NCI-H2029 (cell line): ENCODE results near the gene ZBTB4.

Source experiments
- DNase-seq: peaks from one replicate; lab custom pipeline; 2025; lab: John Stamatoyannopoulos, UW

The ZBTB4 gene

GRCh38 chr17:7479213-7480088 is at the start of gene ZBTB4:
ZBTB4 (minus strand) TSS chr17:7479631; CDS start chr17:7466801, 12,830 bp downstream.
- no peak for DNase-seq

GRCh38 chr17:7528842-7529241 is 49.4 kb upstream of the ZBTB4 start:
- DNase-seq = no peak

GRCh38 chr17:7523033-7523432 is 43.6 kb upstream of the ZBTB4 start:
- DNase-seq = no peak

DNA sequence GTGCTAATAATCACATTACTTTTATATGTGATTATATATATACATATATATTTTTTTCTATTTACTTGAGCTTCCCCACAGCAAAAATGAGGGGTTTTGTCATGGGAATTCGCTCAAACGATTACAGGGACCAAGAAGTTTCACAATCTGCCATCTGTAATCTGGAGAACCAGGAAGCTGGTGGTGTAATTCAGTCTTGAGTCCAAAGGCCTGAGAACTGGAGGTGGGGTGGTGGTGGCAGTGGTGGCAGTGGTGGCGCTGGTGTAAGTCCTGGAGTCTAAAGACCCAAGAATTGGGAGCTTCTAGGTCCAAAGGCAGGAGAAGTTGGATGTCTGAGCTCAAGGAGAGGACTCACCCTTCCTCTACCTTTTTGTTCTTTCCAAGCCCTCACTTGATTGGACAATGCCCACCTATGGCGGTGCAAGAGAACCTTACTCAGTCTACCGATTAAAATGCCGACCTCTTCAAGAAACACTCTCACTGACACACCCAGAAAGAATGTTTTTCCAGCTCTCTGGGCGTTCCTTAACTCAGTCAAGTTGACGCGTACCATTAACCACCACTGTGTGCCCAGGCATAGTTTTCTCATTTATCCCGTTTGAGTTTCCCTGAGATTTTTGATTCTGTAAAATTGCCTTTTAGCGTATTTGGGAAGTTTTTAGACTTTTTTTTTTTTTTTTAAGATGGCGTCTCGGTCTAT is 36.6 kb upstream of the ZBTB4 start:
- DNase-seq = no peak

GRCh38 chr17:7513850-7514419 is 34.5 kb upstream of the ZBTB4 start:
- DNase-seq = no peak

DNA sequence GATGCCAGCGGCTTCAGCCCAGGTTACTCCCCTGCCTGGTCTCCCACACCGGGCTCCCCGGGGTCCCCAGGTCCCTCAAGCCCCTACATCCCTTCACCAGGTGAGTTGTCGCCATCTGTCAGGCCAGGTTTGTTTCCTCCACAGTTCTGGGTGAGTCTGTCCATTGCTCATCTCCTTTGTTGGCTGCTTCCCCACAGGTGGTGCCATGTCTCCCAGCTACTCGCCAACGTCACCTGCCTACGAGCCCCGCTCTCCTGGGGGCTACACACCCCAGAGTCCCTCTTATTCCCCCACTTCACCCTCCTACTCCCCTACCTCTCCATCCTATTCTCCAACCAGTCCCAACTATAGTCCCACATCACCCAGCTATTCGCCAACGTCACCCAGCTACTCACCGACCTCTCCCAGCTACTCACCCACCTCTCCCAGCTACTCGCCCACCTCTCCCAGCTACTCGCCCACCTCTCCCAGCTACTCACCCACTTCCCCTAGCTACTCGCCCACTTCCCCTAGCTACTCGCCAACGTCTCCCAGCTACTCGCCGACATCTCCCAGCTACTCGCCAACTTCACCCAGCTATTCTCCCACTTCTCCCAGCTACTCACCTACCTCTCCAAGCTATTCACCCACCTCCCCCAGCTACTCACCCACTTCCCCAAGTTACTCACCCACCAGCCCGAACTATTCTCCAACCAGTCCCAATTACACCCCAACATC is 33.6 kb upstream of the ZBTB4 start:
- DNase-seq = no peak

DNA sequence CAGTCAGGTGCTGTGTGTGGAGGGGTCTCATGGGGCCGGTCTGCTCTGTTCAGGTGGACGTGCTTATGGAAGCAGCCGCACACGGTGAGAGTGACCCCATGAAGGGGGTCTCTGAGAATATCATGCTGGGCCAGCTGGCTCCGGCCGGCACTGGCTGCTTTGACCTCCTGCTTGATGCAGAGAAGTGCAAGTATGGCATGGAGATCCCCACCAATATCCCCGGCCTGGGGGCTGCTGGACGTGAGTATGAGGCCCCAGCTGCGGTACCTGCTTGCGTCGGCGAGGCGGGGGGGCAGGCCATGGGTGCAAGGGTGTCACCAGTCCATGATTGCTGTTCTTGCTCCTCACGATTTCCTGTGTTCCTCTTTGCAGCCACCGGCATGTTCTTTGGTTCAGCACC is 32.7 kb upstream of the ZBTB4 start:
- DNase-seq = no peak

DNA sequence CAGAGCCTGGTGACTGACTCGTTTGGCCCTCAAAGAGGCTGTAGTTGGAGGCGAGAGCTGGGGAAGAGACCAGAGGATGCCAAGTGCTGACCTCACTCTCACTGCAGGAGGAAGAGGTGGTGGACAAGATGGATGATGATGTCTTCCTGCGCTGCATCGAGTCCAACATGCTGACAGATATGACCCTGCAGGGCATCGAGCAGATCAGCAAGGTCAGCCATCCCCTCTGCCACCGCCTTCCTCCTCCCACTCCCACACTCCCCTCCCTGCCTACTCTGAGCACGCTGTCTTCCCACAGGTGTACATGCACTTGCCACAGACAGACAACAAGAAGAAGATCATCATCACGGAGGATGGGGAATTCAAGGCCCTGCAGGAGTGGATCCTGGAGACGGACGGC is 31.7 kb upstream of the ZBTB4 start:
- no peak for DNase-seq

- no peak for DNase-seq
These were observed 30.5 kb upstream of the ZBTB4 start for GRCh38 chr17:7509937-7510336.

DNA sequence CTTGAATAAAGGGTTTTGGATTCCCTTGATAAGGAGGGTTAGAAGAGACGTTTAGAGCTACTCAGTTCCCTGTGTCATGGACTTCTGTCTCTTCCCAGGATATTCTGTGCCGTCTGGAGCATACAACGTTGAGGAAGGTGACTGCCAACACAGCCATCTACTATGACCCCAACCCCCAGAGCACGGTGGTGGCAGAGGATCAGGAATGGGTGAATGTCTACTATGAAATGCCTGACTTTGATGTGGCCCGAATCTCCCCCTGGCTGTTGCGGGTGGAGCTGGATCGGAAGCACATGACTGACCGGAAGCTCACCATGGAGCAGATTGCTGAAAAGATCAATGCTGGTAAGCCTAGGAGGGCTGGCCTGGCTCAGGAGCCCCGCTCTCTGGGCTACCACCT is 29.4 kb upstream of the ZBTB4 start:
- no peak for DNase-seq

DNA sequence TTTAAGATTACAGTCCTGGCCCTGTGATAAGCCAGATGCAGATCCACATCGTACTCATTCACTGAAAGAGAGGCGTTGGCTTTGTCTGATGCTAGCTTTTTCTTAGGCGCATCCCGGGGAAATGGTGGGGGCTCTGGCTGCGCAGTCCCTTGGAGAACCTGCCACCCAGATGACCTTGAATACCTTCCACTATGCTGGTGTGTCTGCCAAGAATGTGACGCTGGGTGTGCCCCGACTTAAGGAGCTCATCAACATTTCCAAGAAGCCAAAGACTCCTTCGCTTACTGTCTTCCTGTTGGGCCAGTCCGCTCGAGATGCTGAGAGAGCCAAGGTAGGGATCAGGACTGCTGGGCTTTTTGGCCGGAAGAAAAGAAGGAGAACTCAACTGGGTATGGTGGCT is 28.7 kb upstream of the ZBTB4 start:
- DNase-seq = no peak

- no peak for DNase-seq
These were observed 24.1 kb upstream of the ZBTB4 start for GRCh38 chr17:7503521-7503920.

DNA sequence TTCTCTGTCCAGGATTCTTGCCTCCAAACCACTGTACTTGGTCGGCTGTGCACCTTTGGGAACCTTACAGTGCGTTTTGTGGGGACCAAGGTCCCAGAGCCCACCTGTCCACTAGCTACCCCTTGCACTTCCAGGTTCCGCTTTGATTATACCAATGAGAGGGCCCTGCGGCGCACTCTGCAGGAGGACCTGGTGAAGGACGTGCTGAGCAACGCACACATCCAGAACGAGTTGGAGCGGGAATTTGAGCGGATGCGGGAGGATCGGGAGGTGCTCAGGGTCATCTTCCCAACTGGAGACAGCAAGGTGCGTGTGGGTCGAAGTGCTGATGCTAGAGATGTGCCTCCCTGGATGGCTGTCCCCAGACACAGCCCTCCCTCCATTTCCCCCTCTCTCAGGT is 23.6 kb upstream of the ZBTB4 start:
- DNase-seq = no peak

DNA sequence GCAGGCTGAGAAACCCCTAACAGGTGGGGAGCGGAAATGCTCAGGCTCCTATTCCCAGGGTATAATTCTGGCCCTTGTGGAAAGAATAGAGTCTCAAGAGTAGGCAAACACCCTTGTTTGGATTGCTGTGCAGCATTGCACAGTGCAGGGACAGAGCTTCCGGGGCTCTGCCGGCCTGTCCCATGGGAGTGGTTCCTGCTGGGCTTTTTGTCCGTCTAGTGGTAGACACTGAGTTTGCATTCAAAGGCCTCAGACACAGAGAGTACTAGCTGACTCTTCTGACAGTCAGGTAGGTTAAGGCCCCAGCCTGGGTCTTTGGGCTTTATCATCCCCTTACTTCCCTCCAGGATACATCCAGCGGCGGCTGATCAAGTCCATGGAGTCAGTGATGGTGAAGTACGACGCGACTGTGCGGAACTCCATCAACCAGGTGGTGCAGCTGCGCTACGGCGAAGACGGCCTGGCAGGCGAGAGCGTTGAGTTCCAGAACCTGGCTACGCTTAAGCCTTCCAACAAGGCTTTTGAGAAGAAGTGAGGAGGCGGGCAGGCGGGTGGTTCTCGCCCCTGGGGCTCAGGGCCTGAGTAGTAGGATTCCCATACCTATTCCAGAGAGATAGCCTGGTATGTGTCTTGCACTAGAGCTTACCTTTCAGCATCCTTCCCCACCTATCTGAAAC is 22.9 kb upstream of the ZBTB4 start:
- DNase-seq = no peak

DNA sequence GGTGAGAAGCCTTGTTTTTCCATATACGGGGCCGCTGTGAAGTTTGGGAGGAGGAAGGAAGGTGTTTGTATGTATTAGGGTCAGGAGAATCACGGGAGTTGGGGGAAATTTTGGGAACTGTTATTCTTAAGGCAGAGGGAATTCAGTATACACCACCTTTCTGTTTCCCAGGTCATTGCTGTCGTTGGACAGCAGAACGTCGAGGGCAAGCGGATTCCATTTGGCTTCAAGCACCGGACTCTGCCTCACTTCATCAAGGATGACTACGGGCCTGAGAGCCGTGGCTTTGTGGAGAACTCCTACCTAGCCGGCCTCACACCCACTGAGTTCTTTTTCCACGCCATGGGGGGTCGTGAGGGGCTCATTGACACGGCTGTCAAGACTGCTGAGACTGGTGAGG is 22.3 kb upstream of the ZBTB4 start:
- DNase-seq = no peak

DNA sequence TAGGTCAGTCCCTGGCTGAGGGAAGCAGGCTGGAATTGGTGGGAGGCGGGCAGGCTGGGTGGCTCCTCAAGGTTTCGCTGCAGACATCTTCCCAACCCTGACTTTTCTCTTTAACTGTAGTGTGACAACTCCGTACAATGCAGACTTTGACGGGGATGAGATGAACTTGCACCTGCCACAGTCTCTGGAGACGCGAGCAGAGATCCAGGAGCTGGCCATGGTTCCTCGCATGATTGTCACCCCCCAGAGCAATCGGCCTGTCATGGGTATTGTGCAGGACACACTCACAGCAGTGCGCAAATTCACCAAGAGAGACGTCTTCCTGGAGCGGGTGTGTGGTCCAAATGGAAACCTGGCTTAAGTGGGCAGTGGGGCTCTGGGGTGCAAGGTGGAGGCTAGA is 19.7 kb upstream of the ZBTB4 start:
- DNase-seq = no peak

GRCh38 chr17:7497636-7498035 is 18.2 kb upstream of the ZBTB4 start:
- DNase-seq = no peak

DNA sequence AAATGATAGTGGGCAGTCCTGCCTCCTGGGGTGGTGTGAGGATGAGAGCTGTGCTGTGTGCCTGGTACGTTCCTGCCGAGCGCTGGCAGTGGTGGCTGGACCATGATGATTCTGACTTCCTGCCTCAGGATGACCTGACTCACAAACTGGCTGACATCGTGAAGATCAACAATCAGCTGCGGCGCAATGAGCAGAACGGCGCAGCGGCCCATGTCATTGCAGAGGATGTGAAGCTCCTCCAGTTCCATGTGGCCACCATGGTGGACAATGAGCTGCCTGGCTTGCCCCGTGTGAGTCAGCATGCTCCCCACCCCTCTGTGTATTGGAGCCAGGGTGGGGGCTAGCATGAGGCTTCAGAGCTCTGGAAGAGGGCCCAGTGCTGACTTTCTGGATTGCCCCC is 17.8 kb upstream of the ZBTB4 start:
- no peak for DNase-seq

DNA sequence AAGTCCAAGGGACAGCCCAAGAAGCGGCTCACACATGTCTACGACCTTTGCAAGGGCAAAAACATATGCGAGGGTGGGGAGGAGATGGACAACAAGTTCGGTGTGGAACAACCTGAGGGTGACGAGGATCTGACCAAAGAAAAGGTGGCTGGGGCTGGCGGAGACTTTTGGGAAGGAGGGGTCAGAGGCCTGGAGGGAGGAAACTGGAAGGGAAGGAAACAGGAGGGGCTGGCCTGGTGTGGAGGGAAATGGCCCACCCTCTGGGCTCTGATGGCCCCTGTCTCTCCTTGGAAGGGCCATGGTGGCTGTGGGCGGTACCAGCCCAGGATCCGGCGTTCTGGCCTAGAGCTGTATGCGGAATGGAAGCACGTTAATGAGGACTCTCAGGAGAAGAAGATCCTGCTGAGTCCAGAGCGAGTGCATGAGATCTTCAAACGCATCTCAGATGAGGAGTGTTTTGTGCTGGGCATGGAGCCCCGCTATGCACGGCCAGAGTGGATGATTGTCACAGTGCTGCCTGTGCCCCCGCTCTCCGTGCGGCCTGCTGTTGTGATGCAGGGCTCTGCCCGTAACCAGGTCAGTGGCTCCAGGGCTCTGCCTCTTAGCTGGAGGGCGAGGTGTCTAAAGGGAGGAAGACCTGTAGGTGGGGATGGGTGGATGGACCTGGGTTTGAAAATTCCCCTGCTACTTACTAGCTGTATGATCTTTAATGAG is 17.2 kb upstream of the ZBTB4 start:
- no peak for DNase-seq

GRCh38 chr17:7495906-7496434 is 16.5 kb upstream of the ZBTB4 start:
- DNase-seq = no peak

DNA sequence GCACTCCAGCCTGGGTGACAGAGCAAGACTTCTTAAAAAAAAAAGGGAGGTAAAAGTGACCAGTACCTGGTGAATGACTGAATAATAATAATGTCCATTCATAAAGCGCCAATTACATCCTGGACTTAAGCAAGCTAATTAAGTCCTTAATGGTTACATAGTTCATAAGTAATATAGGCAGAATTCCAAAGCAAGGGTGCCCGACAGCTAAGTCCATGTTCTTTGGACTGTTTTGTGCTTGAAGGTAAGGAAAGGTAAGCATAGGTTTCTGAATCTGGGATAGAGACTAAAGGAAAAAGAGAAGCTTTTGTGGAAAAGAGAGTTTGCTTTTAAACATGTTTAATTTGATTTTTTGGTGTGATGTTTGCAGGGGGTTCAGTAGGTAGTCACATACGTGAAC is 14.5 kb upstream of the ZBTB4 start:
- DNase-seq = no peak
